Mesothelial cell of epicardium (in vitro differentiated cells): ENCODE data around the gene C14orf119. TPM values are rescaled to one million over a fixed set of nuclear protein-coding genes. Genes with fewer than 3 reads are reported as not detected.

Source experiments
- DNase-seq, 2 experiments: peaks; one replicate each; pipeline ENCODE4 v3.0.0; 2021; ENCODE audit warnings: low spot score in 2 of 2; ENCODE audit not compliant: unreplicated experiment in 2 of 2
- H3K27ac Mint-ChIP-seq: 2 replicates; pipeline ENCODE4 v1.8.0; 2021; ENCODE audit warnings: mixed read lengths
- H3K27me3 Mint-ChIP-seq: 2 replicates; pipeline ENCODE4 v1.8.0; 2021; ENCODE audit warnings: low read depth, mixed read lengths
- H3K36me3 Mint-ChIP-seq: 2 replicates; pipeline ENCODE4 v1.8.0; 2021; ENCODE audit warnings: mixed read lengths
- H3K4me1 Mint-ChIP-seq: 2 replicates; pipeline ENCODE4 v1.8.0; 2021; ENCODE audit warnings: mixed read lengths
- H3K4me3 Mint-ChIP-seq: 2 replicates; pipeline ENCODE4 v1.8.0; 2021; ENCODE audit warnings: mild to moderate bottlenecking, moderate library complexity, mixed read lengths
- H3K9me3 Mint-ChIP-seq: 2 replicates; pipeline ENCODE4 v1.8.0; 2021; ENCODE audit warnings: mixed read lengths
- total RNA-seq: library from RNA; stranded (reverse); gene quantifications from 3 replicates; pipeline ENCODE4 v1.2.1, GENCODE V29; 2021
- TF ChIP-seq, protein P1 (sequence below): fragments of 200-600 bp; sonication (generic); IDR thresholded peaks from one replicate; pipeline ENCODE4 v1.5.0; 2021; ENCODE audit warnings: antibody characterized with exemption; ENCODE audit not compliant: unreplicated experiment

C14orf119 gene
- total RNA-seq, 1 donor from 2014 or later: 45.6 TPM

DNA sequence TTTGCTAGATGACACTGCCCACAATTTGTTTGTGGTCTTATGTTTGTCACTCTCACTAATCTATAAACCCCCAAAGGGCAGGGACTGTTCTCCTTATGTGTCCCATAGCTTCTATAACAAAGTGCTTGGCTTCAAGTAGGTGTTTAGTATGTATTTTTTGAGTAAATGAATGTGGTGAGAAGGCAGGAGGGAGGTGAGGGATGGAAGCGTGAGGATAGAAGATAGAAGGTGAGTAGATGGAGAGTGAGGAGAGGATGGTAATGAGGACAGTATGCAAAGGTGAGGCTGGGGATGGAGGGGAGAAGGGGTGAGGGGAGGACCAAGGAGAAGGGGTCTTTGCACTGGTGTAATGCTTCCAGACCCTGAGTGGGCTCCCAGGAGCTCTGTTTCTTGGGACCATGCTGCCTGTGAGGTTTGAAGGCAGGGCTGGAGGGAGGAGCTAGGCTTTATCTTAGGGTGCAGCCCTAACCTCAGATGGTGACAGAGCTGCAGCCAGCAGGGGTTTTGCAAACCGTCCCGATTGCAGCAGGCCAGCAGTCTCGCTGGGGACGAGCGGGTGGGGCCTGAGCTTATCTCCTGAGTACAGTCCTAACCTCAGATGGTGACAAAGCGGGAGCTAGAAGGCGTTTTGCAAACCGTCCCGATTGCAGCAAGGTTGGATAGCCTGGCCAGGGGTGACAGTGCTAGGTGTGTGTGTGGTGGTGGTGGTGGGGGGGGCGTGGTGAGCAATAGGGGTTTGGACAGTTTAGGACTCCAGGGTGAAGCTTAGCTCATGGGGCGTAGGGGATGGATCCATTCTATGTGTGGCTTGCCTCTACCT lies 17.3 kb downstream of the C14orf119 start:
- Mint-ChIP-seq H3K9me3 (no peaks in the 10 kb centered on the region), H3K36me3 (no peaks in the 10 kb centered on the region), H3K4me1 (peaks cover 2% of the 10 kb centered on the region), H3K4me3 (no peak overlapping the region), H3K27me3 (peaks cover 4% of the 10 kb centered on the region), H3K27ac (no peak overlapping the region)
- no peak for DNase-seq
- TF ChIP-seq, protein P1, sequence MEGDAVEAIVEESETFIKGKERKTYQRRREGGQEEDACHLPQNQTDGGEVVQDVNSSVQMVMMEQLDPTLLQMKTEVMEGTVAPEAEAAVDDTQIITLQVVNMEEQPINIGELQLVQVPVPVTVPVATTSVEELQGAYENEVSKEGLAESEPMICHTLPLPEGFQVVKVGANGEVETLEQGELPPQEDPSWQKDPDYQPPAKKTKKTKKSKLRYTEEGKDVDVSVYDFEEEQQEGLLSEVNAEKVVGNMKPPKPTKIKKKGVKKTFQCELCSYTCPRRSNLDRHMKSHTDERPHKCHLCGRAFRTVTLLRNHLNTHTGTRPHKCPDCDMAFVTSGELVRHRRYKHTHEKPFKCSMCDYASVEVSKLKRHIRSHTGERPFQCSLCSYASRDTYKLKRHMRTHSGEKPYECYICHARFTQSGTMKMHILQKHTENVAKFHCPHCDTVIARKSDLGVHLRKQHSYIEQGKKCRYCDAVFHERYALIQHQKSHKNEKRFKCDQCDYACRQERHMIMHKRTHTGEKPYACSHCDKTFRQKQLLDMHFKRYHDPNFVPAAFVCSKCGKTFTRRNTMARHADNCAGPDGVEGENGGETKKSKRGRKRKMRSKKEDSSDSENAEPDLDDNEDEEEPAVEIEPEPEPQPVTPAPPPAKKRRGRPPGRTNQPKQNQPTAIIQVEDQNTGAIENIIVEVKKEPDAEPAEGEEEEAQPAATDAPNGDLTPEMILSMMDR: no peak

DNA sequence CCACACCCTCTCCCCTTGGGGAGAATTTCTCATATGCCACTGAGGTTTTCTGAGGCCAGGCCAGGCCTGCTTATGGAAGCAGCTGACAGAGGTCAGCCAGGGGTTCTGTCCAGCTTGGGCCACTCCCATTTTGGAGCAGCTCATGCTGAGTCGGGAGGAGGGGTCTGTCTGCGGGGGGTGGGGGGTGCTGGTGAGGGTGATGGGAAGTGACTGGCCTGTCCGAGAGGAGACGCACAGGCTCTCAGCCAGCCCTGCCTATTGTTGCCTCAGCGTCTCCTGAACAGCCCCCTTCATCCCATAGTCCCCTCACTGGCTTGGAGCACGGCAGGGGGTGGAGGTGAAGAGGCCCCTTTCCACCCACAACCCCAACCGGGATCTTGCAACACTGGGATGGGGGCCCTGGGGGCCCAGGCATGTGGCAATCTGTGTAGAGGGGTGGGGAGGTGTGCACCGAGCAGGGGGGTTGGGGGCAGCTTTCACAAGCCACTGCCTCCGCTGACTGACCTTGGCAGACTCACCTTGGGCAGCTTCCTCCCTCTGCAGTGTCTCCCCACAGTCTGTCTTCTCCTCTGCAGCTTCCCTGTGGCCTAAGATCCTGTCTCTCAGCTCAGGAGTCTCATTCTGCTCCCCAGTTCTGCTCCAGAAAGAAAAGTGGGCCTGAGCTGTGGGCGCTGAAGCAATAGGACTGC lies 18.3 kb downstream of the C14orf119 start:
- no peaks in the 10 kb centered on the region for H3K36me3 Mint-ChIP-seq
- H3K4me3 Mint-ChIP-seq: no peak overlapping the region
- DNase-seq: no peak
- no peak overlapping the region for H3K27ac Mint-ChIP-seq
- H3K27me3 Mint-ChIP-seq: peaks cover 4% of the 10 kb centered on the region
- H3K4me1 Mint-ChIP-seq: peaks cover 2% of the 10 kb centered on the region
- TF ChIP-seq, protein P1: no peak
- H3K9me3 Mint-ChIP-seq: no peaks in the 10 kb centered on the region

DNA sequence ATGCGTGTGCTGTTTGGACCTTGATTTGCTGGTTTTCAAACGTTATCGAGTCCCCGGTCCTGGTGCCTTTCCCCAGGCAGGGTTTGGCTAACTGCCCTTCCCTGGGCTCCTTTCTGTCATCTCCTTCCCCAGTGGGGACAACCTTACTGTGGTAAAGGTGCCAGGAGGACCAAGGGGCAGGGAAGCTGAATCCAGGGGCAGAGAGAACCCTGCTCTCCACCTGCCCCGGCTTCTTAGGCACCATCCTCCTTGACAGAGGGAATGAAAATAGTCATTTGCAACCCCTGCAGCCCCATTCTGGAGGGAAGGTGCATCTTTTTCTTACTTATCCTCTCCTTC lies 18.8 kb downstream of the C14orf119 start:
- no peak for DNase-seq
- no peaks in the 10 kb centered on the region for H3K36me3 Mint-ChIP-seq
- no peak overlapping the region for H3K27ac Mint-ChIP-seq
- no peak overlapping the region for H3K4me3 Mint-ChIP-seq
- peaks cover 4% of the 10 kb centered on the region for H3K27me3 Mint-ChIP-seq
- TF ChIP-seq, protein P1: no peak
- no peaks in the 10 kb centered on the region for H3K9me3 Mint-ChIP-seq
- peaks cover 2% of the 10 kb centered on the region for H3K4me1 Mint-ChIP-seq

DNA sequence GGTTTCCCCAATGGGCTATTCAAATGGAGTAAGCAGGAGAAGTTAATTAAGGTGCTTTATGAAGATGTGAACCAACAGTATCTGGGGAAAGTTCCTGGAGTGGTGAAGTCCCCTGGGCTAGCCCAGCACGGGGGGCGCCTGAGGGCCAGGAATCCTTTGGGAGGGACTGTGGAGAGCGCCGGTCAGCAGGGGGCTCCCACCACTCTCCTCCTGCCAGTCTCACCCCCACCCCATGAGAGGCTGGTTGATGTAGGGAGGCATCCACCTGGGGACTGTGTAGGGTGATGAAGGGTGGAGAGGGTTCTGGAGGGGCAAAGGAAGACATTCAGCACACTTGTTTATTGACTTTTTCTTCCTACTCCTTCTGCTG lies 19.3 kb downstream of the C14orf119 start:
- TF ChIP-seq, protein P1: no peak
- Mint-ChIP-seq H3K36me3 (no peaks in the 10 kb centered on the region), H3K9me3 (no peaks in the 10 kb centered on the region), H3K27ac (no peak overlapping the region), H3K27me3 (peaks cover 4% of the 10 kb centered on the region), H3K4me1 (peaks cover 2% of the 10 kb centered on the region), H3K4me3 (no peak overlapping the region)
- DNase-seq: no peak

DNA sequence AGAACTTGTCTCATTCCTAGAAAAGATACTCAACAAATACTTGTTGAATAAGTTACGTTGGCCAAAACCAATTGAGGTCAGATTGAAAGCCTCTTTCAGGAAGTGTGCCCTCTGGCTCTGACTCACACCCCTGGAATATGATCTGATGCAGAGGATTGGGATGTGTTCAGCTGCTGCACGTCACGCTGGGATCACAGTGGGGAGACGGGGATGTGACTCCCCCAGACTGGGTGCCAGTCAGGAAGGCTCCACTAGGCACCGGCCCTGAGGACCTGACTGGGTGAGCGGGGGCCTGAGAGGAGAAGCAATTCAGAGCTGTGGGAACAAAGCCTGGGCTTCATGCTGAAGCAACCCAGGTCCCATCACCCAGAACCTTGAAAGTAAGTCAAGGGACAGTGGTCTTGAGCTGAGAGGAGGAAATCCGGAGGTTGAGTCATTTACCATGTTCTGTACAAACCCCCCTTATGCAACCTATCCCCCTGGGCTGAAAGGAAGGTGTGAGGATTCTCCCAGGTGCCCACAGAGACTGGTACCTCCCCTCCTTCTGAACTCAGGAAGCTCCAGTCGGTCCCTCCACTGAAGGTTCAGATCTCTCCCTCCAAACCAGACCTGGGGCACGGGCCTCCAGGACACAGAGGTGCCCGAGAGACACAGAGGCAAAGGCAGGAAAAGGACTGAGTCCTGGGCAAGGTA lies 19.9 kb downstream of the C14orf119 start:
- Mint-ChIP-seq H3K4me1 (peaks cover 2% of the 10 kb centered on the region), H3K4me3 (no peak overlapping the region), H3K9me3 (no peaks in the 10 kb centered on the region), H3K27me3 (peaks cover 4% of the 10 kb centered on the region), H3K27ac (no peak overlapping the region), H3K36me3 (no peaks in the 10 kb centered on the region)
- TF ChIP-seq, protein P1: no peak
- no peak for DNase-seq
